Measurements from ENCODE around the gene CPN2.

DNA sequence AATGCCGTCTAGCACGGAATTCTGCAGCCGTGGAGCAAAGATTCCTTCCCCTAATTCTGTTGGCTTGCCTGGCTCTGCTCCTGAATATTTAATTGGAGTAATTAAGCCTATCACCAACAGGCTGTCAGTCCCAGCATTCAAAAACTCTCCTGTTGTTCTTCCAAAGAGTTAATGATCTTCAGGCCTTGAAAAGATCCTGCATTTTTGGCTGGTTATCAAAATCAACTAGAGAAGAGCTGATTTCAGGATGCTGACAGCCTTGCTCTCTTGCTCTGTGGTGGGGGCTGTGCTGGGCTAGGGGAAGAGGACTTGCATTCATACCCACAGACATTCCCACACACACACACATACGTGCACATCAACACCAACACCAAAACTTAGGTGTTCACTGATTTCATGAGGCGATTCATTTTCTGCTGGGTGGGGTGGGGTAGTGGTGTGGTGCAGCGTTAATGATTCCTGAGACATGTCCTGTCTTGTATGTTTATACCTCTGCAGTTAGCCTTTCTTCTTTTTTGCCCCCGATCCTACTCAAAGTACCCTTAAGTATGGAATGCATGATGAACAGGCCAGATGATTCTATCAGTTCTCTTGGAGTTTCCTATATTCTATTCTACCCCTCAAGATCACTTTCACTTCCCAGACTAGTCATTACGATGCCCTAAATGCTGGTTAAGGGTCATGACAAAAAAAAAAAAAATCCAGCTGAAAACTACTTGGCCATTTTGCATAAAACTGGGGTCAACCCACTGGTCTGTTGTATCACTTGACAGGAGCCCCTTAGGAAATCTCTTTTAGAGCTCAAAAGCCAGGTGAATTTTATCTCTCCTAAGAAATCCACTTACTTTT lies 42.3 kb downstream of the CPN2 start:
- TF ChIP-seq, protein P1, sequence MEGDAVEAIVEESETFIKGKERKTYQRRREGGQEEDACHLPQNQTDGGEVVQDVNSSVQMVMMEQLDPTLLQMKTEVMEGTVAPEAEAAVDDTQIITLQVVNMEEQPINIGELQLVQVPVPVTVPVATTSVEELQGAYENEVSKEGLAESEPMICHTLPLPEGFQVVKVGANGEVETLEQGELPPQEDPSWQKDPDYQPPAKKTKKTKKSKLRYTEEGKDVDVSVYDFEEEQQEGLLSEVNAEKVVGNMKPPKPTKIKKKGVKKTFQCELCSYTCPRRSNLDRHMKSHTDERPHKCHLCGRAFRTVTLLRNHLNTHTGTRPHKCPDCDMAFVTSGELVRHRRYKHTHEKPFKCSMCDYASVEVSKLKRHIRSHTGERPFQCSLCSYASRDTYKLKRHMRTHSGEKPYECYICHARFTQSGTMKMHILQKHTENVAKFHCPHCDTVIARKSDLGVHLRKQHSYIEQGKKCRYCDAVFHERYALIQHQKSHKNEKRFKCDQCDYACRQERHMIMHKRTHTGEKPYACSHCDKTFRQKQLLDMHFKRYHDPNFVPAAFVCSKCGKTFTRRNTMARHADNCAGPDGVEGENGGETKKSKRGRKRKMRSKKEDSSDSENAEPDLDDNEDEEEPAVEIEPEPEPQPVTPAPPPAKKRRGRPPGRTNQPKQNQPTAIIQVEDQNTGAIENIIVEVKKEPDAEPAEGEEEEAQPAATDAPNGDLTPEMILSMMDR (conservative IDR thresholded peaks at IDR 0.05; ENCODE audit: low read length), result no peak
- TF ChIP-seq EZH2phosphoT487 (IDR thresholded peaks at IDR 0.05; ENCODE audit: borderline replicate concordance), result no peak
